Measurements from ENCODE around the gene LRFN5.

Gene LRFN5

GRCh38 chr14:41865894-41866293 lies 259.2 kb downstream of the LRFN5 start:
- Histone ChIP-seq H3K36me3 (ENCODE audit: control insufficient read depth in 1 of 2, insufficient read depth in 2 of 2, low read length in 2 of 2) (no peaks in the 10 kb centered on the region), H3K4me1 (ENCODE audit: control insufficient read depth in 1 of 2, insufficient read depth in 2 of 2, low read length in 2 of 2) (peaks cover 0 to 1% of the 10 kb centered on the region in 2 donors), H3K27me3 (ENCODE audit: low read depth, low read length) (no peaks in the 10 kb centered on the region), H3K27ac (ENCODE audit: low read length) (no peak overlapping the region), H3K4me3 (ENCODE audit: low read depth in 1 of 2, low read length in 2 of 2) (no peak overlapping the region), H3K9me3 (ENCODE audit: control insufficient read depth in 1 of 2, low read length in 2 of 2) (no peaks in the 10 kb centered on the region)

DNA sequence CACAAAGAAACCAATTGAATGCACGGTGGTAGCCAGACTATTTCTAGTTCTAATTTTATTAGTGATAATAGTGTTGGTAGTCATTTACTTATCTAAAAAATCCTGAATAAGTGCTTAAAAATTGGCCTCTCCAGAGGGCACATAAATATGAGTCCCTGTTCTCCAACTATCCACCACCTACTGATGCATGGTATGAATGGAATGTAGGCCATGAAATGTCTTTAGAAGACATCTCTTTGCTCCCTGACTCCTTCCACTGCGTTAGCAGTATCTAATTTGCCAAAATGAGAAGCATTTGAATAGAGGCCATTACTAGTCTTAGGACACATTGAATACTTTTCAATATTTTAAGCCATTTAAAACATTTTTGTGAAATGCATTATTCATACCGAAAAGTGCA lies 261.7 kb downstream of the LRFN5 start:
- no peaks in the 10 kb centered on the region for H3K9me3 ChIP-seq (ENCODE audit: control insufficient read depth in 1 of 2, low read length in 2 of 2)
- H3K27ac ChIP-seq (ENCODE audit: low read length), result no peak overlapping the region
- H3K4me1 ChIP-seq (ENCODE audit: control insufficient read depth in 1 of 2, insufficient read depth in 2 of 2, low read length in 2 of 2), result peaks cover 0 to under 1% of the 10 kb centered on the region in 2 donors
- no peak overlapping the region for H3K4me3 ChIP-seq (ENCODE audit: low read depth in 1 of 2, low read length in 2 of 2)
- H3K27me3 ChIP-seq (ENCODE audit: low read depth, low read length), result no peaks in the 10 kb centered on the region
- H3K36me3 ChIP-seq (ENCODE audit: control insufficient read depth in 1 of 2, insufficient read depth in 2 of 2, low read length in 2 of 2), result no peaks in the 10 kb centered on the region

DNA sequence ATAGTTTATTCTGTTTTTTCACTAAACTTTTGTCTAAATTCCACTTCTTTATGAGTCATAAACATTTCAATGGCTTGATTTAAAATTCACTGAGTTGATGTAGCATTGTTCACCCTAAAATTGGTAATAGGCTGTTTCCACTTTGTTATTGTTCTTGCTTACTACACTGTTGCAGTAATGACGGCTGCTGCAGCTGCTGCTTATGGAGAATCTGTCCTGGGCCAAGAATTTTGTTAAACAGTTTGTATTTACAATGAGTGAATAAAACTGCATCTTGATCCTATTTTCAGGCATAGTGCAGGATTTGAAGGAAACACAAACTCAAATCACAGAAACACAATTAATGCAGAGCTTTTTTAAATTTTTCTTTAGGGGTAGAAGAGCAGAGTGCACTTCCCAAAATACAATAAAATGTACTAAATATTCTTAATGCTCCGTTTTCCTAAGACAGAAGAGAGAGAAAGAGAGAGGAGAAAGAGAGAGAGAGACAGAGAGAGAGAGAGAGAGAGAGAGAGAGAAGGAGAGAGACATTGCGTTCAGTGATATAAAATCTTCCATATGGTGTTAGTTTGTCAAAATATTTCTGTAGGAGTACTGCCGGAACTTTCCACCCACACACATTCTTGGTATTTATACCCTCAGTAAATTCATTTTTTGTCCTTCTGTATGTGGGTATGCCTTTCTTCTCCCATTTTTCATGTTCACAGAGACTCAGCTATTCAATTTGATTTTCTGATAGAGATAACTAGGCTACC lies 266.4 kb downstream of the LRFN5 start:
- no peak overlapping the region for H3K4me3 ChIP-seq (ENCODE audit: low read depth in 1 of 2, low read length in 2 of 2)
- H3K27ac ChIP-seq (ENCODE audit: low read length), result no peak overlapping the region
- no peaks in the 10 kb centered on the region for H3K27me3 ChIP-seq (ENCODE audit: low read depth, low read length)
- H3K36me3 ChIP-seq (ENCODE audit: control insufficient read depth in 1 of 2, insufficient read depth in 2 of 2, low read length in 2 of 2), result no peaks in the 10 kb centered on the region
- peaks cover 0 to 3% of the 10 kb centered on the region in 2 donors for H3K4me1 ChIP-seq (ENCODE audit: control insufficient read depth in 1 of 2, insufficient read depth in 2 of 2, low read length in 2 of 2)
- no peaks in the 10 kb centered on the region for H3K9me3 ChIP-seq (ENCODE audit: control insufficient read depth in 1 of 2, low read length in 2 of 2)

GRCh38 chr14:41873686-41874317 lies 267.1 kb downstream of the LRFN5 start:
- Histone ChIP-seq H3K36me3 (ENCODE audit: control insufficient read depth in 1 of 2, insufficient read depth in 2 of 2, low read length in 2 of 2) (no peaks in the 10 kb centered on the region), H3K4me3 (ENCODE audit: low read depth in 1 of 2, low read length in 2 of 2) (no peak overlapping the region), H3K27me3 (ENCODE audit: low read depth, low read length) (no peaks in the 10 kb centered on the region), H3K27ac (ENCODE audit: low read length) (no peak overlapping the region), H3K9me3 (ENCODE audit: control insufficient read depth in 1 of 2, low read length in 2 of 2) (no peaks in the 10 kb centered on the region), H3K4me1 (ENCODE audit: control insufficient read depth in 1 of 2, insufficient read depth in 2 of 2, low read length in 2 of 2) (peaks cover 0 to 3% of the 10 kb centered on the region in 2 donors)

- H3K4me1 ChIP-seq (ENCODE audit: control insufficient read depth in 1 of 2, insufficient read depth in 2 of 2, low read length in 2 of 2), result peaks cover 0 to 3% of the 10 kb centered on the region in 2 donors
- no peak overlapping the region for H3K27ac ChIP-seq (ENCODE audit: low read length)
Observed at GRCh38 chr14:41875116-41875515, 268.4 kb downstream of the LRFN5 start.

GRCh38 chr14:41878321-41878720 lies 271.6 kb downstream of the LRFN5 start:
- Histone ChIP-seq H3K9me3 (ENCODE audit: control insufficient read depth in 1 of 2, low read length in 2 of 2) (no peaks in the 10 kb centered on the region), H3K4me3 (ENCODE audit: low read depth in 1 of 2, low read length in 2 of 2) (no peak overlapping the region), H3K27ac (ENCODE audit: low read length) (no peak overlapping the region)

More at GRCh38 chr14:41875116-41875515, 268.4 kb downstream of the LRFN5 start:
- H3K27me3 ChIP-seq (ENCODE audit: low read depth, low read length), result no peaks in the 10 kb centered on the region
- no peak overlapping the region for H3K4me3 ChIP-seq (ENCODE audit: low read depth in 1 of 2, low read length in 2 of 2)
- H3K9me3 ChIP-seq (ENCODE audit: control insufficient read depth in 1 of 2, low read length in 2 of 2), result no peaks in the 10 kb centered on the region
- H3K36me3 ChIP-seq (ENCODE audit: control insufficient read depth in 1 of 2, insufficient read depth in 2 of 2, low read length in 2 of 2), result no peaks in the 10 kb centered on the region

DNA sequence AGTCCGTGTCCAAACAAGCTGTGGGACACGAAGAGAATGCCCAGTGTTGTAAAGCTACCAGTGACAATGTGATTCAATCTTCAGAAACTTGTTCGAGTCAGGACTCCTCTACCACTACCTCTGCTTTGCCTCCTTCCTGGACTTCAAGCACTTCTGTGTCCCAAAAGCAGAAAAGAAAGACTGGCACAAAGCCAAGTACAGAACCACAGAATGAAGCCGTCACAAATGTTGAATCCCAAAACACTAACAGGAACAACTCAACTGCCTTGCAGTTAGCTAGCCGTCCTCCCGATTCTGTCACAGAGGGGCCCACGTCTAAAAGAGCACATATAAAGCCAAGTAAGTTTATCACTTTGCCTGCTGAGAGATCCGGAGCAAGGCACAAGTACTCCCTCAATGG lies 284.9 kb downstream of the LRFN5 start:
- H3K27me3 ChIP-seq (ENCODE audit: low read depth, low read length), result no peaks in the 10 kb centered on the region
- no peak overlapping the region for H3K27ac ChIP-seq (ENCODE audit: low read length)
- H3K36me3 ChIP-seq (ENCODE audit: control insufficient read depth in 1 of 2, insufficient read depth in 2 of 2, low read length in 2 of 2), result no peaks in the 10 kb centered on the region
- H3K4me3 ChIP-seq (ENCODE audit: low read depth in 1 of 2, low read length in 2 of 2), result no peak overlapping the region
- H3K9me3 ChIP-seq (ENCODE audit: control insufficient read depth in 1 of 2, low read length in 2 of 2), result no peaks in the 10 kb centered on the region
- H3K4me1 ChIP-seq (ENCODE audit: control insufficient read depth in 1 of 2, insufficient read depth in 2 of 2, low read length in 2 of 2), result no peaks in the 10 kb centered on the region

More at GRCh38 chr14:41878321-41878720, 271.6 kb downstream of the LRFN5 start:
- peaks cover 0 to 3% of the 10 kb centered on the region in 2 donors for H3K4me1 ChIP-seq (ENCODE audit: control insufficient read depth in 1 of 2, insufficient read depth in 2 of 2, low read length in 2 of 2)
- no peaks in the 10 kb centered on the region for H3K27me3 ChIP-seq (ENCODE audit: low read depth, low read length)
- H3K36me3 ChIP-seq (ENCODE audit: control insufficient read depth in 1 of 2, insufficient read depth in 2 of 2, low read length in 2 of 2), result no peaks in the 10 kb centered on the region

- H3K4me3 ChIP-seq (ENCODE audit: low read depth in 1 of 2, low read length in 2 of 2), result no peak overlapping the region
- no peaks in the 10 kb centered on the region for H3K9me3 ChIP-seq (ENCODE audit: control insufficient read depth in 1 of 2, low read length in 2 of 2)
- no peak overlapping the region for H3K27ac ChIP-seq (ENCODE audit: low read length)
- H3K27me3 ChIP-seq (ENCODE audit: low read depth, low read length), result no peaks in the 10 kb centered on the region
- no peaks in the 10 kb centered on the region for H3K36me3 ChIP-seq (ENCODE audit: control insufficient read depth in 1 of 2, insufficient read depth in 2 of 2, low read length in 2 of 2)
- H3K4me1 ChIP-seq (ENCODE audit: control insufficient read depth in 1 of 2, insufficient read depth in 2 of 2, low read length in 2 of 2), result peaks cover 0 to 6% of the 10 kb centered on the region in 2 donors
Observed at GRCh38 chr14:41899416-41899815, 292.7 kb downstream of the LRFN5 start.

DNA sequence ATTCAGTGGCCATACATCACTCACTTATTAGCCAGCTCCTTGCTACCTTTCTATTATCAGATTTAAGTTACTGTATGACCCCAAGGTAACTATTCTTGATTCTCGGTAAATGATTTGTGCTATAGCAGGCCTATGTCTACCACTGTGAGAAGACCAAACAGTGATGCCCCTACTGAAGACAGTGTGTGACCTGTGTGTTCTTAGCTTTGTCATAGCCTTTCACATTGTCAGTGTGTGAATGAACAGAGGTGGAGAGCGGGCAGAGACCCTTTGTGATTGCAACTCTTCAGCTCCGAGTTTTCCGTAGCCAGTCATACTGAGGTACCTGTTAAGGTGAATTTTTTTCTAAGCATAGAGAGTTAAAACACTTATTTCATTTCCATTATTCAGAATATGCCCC lies 294.0 kb downstream of the LRFN5 start:
- no peak overlapping the region for H3K4me3 ChIP-seq (ENCODE audit: low read depth in 1 of 2, low read length in 2 of 2)
- H3K9me3 ChIP-seq (ENCODE audit: control insufficient read depth in 1 of 2, low read length in 2 of 2), result no peaks in the 10 kb centered on the region
- H3K27ac ChIP-seq (ENCODE audit: low read length), result no peak overlapping the region
- no peaks in the 10 kb centered on the region for H3K36me3 ChIP-seq (ENCODE audit: control insufficient read depth in 1 of 2, insufficient read depth in 2 of 2, low read length in 2 of 2)
- H3K4me1 ChIP-seq (ENCODE audit: control insufficient read depth in 1 of 2, insufficient read depth in 2 of 2, low read length in 2 of 2), result peaks cover 0 to 6% of the 10 kb centered on the region in 2 donors
- no peaks in the 10 kb centered on the region for H3K27me3 ChIP-seq (ENCODE audit: low read depth, low read length)

GRCh38 chr14:41901089-41901488 lies 294.4 kb downstream of the LRFN5 start:
- Histone ChIP-seq H3K27ac (ENCODE audit: low read length) (no peak overlapping the region), H3K4me3 (ENCODE audit: low read depth in 1 of 2, low read length in 2 of 2) (no peak overlapping the region), H3K36me3 (ENCODE audit: control insufficient read depth in 1 of 2, insufficient read depth in 2 of 2, low read length in 2 of 2) (no peaks in the 10 kb centered on the region), H3K27me3 (ENCODE audit: low read depth, low read length) (no peaks in the 10 kb centered on the region), H3K9me3 (ENCODE audit: control insufficient read depth in 1 of 2, low read length in 2 of 2) (no peaks in the 10 kb centered on the region), H3K4me1 (ENCODE audit: control insufficient read depth in 1 of 2, insufficient read depth in 2 of 2, low read length in 2 of 2) (peaks cover 0 to 6% of the 10 kb centered on the region in 2 donors)

- no peaks in the 10 kb centered on the region for H3K4me1 ChIP-seq (ENCODE audit: control insufficient read depth in 1 of 2, insufficient read depth in 2 of 2, low read length in 2 of 2)
- H3K27ac ChIP-seq (ENCODE audit: low read length), result no peak overlapping the region
- H3K36me3 ChIP-seq (ENCODE audit: control insufficient read depth in 1 of 2, insufficient read depth in 2 of 2, low read length in 2 of 2), result no peaks in the 10 kb centered on the region
- no peaks in the 10 kb centered on the region for H3K27me3 ChIP-seq (ENCODE audit: low read depth, low read length)
- no peak overlapping the region for H3K4me3 ChIP-seq (ENCODE audit: low read depth in 1 of 2, low read length in 2 of 2)
- H3K9me3 ChIP-seq (ENCODE audit: control insufficient read depth in 1 of 2, low read length in 2 of 2), result no peaks in the 10 kb centered on the region
Observed at GRCh38 chr14:41905394-41905964, 298.8 kb downstream of the LRFN5 start.

Measured in muscle layer of duodenum (tissue), 2 donors.